ENCODE data around the gene EIF2AK3. TPM values are rescaled to one million over a fixed set of nuclear protein-coding genes. Genes with fewer than 3 reads are reported as not detected.
A peak's percentile ranks its signal among the peaks of the same experiment; 100 is the strongest.

Gene EIF2AK3
- total and polyA plus RNA-seq, 2 of the 13 experiments (the other 11 are each of a cell fraction or from before 2014, with no cell fraction given), result 10.3 to 30.6 TPM

GRCh38 chr2:88627055-88627855 lies at the start of gene EIF2AK3 (continued):
- no peak for TF ChIP-seq ZNF609 (CRISPR knock-in tag; IDR thresholded peaks at IDR 0.05; ENCODE audit: borderline replicate concordance)
- no peak for TF ChIP-seq SETDB1 (CRISPR knock-in tag; IDR thresholded peaks at IDR 0.05; ENCODE audit: borderline replicate concordance)
- TF ChIP-seq ZNF619 (CRISPR knock-in tag; IDR thresholded peaks at IDR 0.05), result no peak
- no peak for TF ChIP-seq ZNF607 (CRISPR knock-in tag; IDR thresholded peaks at IDR 0.05; ENCODE audit: borderline replicate concordance)
- TF ChIP-seq ZNF83 (CRISPR knock-in tag; IDR thresholded peaks at IDR 0.05; ENCODE audit: borderline replicate concordance), result no peak
- TF ChIP-seq SATB2 (CRISPR knock-in tag; IDR thresholded peaks at IDR 0.05), result no peak
- TF ChIP-seq GATAD1 (CRISPR knock-in tag; IDR thresholded peaks at IDR 0.05), result peak; percentile 81
- TF ChIP-seq REXO4 (CRISPR knock-in tag; IDR thresholded peaks at IDR 0.05; ENCODE audit: borderline replicate concordance), result no peak; the same call in 1 of the 2 replicates
- TF ChIP-seq HNRNPUL1 (IDR thresholded peaks at IDR 0.05; ENCODE audit: low read depth, low read length), result no peak
- TF ChIP-seq REPIN1 (CRISPR knock-in tag; IDR thresholded peaks at IDR 0.05; ENCODE audit: borderline replicate concordance, low read depth), result peak; percentile 61
- no peak for TF ChIP-seq DNMT1 (CRISPR knock-in tag; IDR thresholded peaks at IDR 0.05)
- TF ChIP-seq HOXA7 (CRISPR knock-in tag; IDR thresholded peaks at IDR 0.05), result no peak
- peak; percentile 94 for TF ChIP-seq RFXANK (CRISPR knock-in tag; IDR thresholded peaks at IDR 0.05)
- TF ChIP-seq AGO2 (optimal IDR thresholded peaks at IDR 0.05; ENCODE audit: low read depth, low read length), result peak; percentile 84
- TF ChIP-seq GPN1 (CRISPR knock-in tag; IDR thresholded peaks at IDR 0.05; ENCODE audit: borderline replicate concordance), result peak; percentile 91; the same call in 1 of the 2 replicates
- no peak for TF ChIP-seq HMGA1 (CRISPR knock-in tag; conservative IDR thresholded peaks at IDR 0.05)
- TF ChIP-seq PLSCR1 (CRISPR knock-in tag; IDR thresholded peaks at IDR 0.05; ENCODE audit: borderline replicate concordance), result no peak
- no peak for TF ChIP-seq ATF4 (CRISPR knock-in tag; IDR thresholded peaks at IDR 0.05)
- no peak for TF ChIP-seq MAFK (conservative IDR thresholded peaks at IDR 0.05 in 1 of 2, IDR thresholded peaks at IDR 0.05 in 1 of 2; ENCODE audit: low read length in 2 of 2)
